GM12801 (cell line): ENCODE results near the gene ZNF334.

Experiments
- TF ChIP-seq, protein P1 (sequence below): IDR thresholded peaks from one replicate; pipeline ENCODE4 v1.5.1; 2011; ENCODE audit warnings: control low read depth; ENCODE audit not compliant: insufficient read length; ENCODE audit errors: extremely low read depth

Gene ZNF334

DNA sequence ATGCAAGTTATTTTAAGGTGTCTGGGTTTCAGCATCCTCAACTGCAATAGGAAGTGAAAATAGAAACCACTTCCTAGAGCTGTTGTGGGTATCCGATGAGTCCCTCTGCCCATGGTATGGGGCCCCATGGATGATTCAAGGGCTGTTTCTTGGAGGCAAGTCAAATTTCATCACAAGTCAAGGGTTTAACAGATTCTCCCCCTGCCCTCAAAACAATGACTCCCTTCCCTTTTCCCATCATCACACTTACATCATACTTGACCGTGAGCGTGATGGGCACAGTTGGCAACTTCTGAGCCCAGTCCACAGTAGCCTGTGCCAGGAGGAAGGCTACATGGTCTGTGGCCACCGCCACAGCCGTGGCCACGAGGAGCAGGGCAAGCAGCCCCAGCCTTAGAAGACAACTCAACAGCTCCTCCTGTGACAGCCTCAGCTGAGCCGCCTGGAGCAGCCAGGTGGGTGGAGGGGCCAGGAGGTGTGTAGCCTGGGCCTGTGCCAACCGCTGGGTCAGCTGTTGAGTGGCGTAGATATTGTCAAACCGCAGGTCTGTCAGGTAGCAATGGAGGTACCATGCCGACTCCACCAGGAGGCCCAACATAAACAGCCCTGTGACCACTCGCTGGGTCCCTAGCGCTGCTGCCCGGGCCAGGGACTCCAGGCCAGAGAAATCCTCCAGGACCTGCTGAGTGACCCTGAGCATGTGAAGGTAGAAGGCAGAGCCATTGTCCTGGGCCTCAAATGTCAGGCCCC lies 31.9 kb upstream of the ZNF334 start:
- TF ChIP-seq, protein P1, sequence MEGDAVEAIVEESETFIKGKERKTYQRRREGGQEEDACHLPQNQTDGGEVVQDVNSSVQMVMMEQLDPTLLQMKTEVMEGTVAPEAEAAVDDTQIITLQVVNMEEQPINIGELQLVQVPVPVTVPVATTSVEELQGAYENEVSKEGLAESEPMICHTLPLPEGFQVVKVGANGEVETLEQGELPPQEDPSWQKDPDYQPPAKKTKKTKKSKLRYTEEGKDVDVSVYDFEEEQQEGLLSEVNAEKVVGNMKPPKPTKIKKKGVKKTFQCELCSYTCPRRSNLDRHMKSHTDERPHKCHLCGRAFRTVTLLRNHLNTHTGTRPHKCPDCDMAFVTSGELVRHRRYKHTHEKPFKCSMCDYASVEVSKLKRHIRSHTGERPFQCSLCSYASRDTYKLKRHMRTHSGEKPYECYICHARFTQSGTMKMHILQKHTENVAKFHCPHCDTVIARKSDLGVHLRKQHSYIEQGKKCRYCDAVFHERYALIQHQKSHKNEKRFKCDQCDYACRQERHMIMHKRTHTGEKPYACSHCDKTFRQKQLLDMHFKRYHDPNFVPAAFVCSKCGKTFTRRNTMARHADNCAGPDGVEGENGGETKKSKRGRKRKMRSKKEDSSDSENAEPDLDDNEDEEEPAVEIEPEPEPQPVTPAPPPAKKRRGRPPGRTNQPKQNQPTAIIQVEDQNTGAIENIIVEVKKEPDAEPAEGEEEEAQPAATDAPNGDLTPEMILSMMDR: no peak

DNA sequence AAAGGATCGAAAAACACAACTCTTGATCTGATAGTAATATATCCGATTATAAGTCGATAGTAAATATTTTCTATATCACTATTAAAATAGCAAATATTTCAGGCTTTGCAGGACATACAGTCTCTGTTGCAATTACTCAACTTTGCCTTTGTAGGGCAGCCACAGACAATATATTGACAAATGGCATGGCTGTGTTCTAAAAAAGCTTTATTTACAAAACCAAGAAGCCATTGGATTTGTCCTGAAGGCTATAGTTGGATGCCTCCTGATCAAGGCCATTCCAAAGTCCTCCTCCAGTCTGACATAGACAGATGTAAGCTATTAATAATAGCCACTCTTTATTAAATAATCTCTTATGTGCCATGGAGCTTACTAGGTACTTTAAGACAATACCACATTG lies 31.2 kb upstream of the ZNF334 start:
- TF ChIP-seq, protein P1: no peak

DNA sequence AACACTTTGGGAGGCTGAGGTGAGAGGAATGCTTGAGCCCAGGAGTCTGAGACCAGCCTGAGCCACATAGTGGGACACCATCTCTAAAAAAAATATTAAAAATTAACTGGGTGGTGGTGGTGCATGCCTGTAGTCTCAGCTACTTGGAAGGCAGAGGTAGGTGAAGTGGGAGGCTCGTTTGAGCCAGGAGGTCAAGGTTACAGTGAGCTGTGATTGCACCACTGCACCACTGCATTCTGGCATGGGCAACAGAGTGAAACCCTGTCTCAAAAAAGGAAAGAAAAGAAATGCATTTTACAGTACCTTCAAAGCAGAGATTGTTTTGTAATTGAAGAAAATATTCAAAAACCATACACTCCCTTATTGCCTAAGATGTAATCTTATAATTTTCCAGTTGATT lies 30.6 kb upstream of the ZNF334 start:
- TF ChIP-seq, protein P1: no peak

DNA sequence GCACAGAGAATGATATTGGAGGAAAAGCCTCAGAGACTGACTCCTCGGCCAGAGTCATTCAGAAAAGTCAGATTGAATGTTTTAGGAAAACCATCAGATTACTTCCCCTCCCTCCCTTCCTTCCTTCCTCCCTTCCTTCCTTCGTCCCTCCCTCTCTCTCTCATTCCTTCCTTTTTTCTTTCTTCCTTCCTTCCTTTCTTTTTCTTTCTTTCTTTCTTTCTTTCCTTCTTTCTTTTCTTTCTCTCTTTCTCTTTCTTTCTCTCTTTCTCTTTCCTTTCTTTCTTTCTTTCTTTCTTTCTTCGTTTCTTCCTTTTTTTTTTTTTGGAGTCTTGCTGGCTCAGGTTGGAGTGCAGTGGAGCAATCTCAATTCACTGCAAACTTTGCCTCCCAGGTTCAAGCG lies 29.7 kb upstream of the ZNF334 start:
- TF ChIP-seq, protein P1: no peak

DNA sequence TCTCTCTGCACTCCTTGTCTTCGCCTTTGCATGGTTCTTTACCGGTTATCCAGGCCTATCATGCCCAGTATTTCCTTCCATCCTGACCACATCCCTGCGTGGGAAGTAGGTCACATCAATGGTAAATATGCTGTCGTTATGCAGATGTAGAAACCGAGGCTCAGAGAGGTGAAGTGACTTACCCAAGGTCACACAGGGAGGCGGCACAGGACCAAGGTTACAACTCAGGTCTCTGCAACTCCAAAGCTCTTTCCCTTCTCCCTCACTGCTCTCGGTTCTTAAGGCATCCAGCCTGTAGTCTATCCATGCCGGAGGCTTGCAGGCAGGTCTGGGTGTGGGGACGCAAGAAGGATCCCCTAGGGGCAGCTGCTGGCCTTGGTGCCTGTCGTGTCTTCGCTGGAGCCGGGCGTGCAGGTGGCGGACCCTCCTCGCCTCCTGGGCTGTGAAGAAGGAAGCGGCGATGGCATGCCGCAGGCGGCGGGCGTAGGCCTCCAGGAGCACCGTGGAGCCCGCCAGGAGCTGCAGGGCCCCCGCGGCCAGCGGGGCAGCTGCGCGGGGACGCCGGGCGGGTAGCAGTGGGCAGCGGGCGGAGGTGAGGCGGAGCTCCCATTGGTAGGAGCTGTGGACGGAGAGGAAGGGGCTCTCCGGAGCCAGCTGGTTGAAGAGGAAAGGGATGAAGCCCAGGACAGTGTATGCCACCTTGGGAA lies 28.0 kb upstream of the ZNF334 start:
- TF ChIP-seq, protein P1: no peak

DNA sequence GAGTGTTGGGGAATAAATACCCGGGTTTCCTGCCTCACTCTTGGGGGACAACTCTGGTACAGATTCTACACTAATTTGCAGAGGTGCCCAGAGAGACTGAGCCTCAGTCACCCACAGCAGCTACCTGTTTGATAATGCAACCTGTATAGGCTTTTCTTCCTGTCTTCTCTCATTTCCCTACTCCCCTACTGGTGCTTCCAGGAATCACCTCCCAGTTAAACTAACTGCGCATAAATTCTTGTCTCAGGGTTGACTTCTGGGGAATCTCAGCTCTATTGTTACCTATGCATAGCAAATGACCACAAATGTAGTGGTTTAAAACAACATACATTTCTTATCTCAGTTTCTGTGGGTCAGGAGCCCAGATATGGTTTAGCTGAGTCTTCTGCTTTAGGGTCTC lies 25.8 kb upstream of the ZNF334 start:
- TF ChIP-seq, protein P1: no peak

DNA sequence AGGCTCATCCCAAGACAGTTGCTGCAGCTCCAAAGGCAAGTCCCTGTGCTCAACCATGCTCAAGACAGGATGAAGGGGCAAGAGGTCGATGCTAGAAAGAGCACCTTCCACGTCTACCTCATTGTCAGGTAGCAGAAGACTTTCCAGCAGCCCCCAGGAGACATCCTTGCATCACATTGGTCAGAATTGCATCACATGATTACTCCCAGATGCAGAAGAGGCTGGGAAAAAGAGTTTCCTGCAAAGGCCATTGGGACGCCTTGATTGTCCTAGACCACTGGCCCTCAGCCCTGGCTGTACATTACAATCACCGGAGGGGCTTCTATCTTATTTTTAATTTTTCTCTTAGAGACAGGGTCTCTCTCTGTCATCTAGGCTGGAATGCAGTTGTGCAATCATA lies 17.3 kb upstream of the ZNF334 start:
- TF ChIP-seq, protein P1: no peak
